Mucosa of descending colon (tissue), 3 donors: ENCODE results near the gene BSG. TPM values are rescaled to one million over a fixed set of nuclear protein-coding genes. Genes with fewer than 3 reads are reported as not detected.

ENCODE experiments used
- ATAC-seq: fragments of 200-7000 bp; cut with Tn5 transposase; one replicate; pipeline ENCODE4 v1.9.1; 2020; ENCODE audit warnings: mild to moderate bottlenecking, moderate library complexity
- DNase-seq, 3 donors: peaks; one replicate each; pipeline ENCODE4 v3.0.0-alpha.2; 2020
- H3K36me3 ChIP-seq: fragments of 200-600 bp; one replicate; pipeline ENCODE4 v1.8.0; 2021; ENCODE audit warnings: low read depth, mild to moderate bottlenecking
- H3K4me1 ChIP-seq: fragments of 200-600 bp; one replicate; pipeline ENCODE4 v1.8.0; 2021; ENCODE audit warnings: low read depth, mild to moderate bottlenecking
- H3K4me3 ChIP-seq: fragments of 200-600 bp; one replicate; pipeline ENCODE4 v1.8.0; 2021; ENCODE audit warnings: mild to moderate bottlenecking
- H3K9me3 ChIP-seq: fragments of 200-600 bp; one replicate; pipeline ENCODE4 v1.8.0; 2021; ENCODE audit warnings: mild to moderate bottlenecking
- CTCF ChIP-seq: fragments of 200-600 bp; IDR thresholded peaks from one replicate; pipeline ENCODE4 v1.8.0; 2022; ENCODE audit warnings: antibody characterized with exemption, mild to moderate bottlenecking
- intact Hi-C, 2 donors: fragments of 100-400 bp; cut with DNase I in 1 of 2; cut with micrococcal nuclease in 1 of 2; formaldehyde crosslinking; loops; one replicate each; pipeline versions ENCODE4 v1.11.0 to v1.11.1; 2022; cut with DNase I, micrococcal nuclease
- total RNA-seq, 3 donors: library from RNA; stranded (reverse); fragmentation: NEBNext Ultra II Directional in 2 of 3; extraction: Animal tissue kit (Norgen Biotek cat#: 25700) in 2 of 3; gene quantifications; one replicate each; pipeline versions ENCODE4 v1.2.1 to v1.2.4, GENCODE V29; 2021 to 2023
- donor health status: DM: no; HTN: no; CAD: no; lungs with moderate emphysema.
- donor health status: DM: no; HTN: no; CAD: no.
- donor health status: DM: no; HTN: yes; CAD: no.

The BSG gene
- total RNA-seq, 3 donors from 2014 or later, result 695 to 1,536 (median 896) TPM

- Histone ChIP-seq H3K4me3 (peak overlapping the region; percentile 63), H3K36me3 (no peaks in the 10 kb centered on the region), H3K9me3 (no peaks in the 10 kb centered on the region), H3K4me1 (peaks cover 16% of the 10 kb centered on the region)
- no peak for TF ChIP-seq CTCF
- DNase-seq (peak; percentile 77 to 79 (median 78)), ATAC-seq (peak; percentile 69)
- intact Hi-C loops, result no loop called here
These were observed 60.2 kb downstream of the BSG start for GRCh38 chr19:632579-633067.

Other genes with a start within 250 kb of the BSG start
- 10 to 100 TPM; 13.4 to 28.3 (median 13.7) TPM for gene MIER2, start 227.8 kb upstream of the BSG start, total RNA-seq
- gene C2CD4C, start 163.4 kb upstream of the BSG start, total RNA-seq, result 1 to 10 TPM in 1 of 3 donors, under 1 TPM in 2; 0.17 to 1.7 (median 0.65) TPM
- gene SHC2, start 111.6 kb upstream of the BSG start, total RNA-seq, result 10 to 100 TPM in 1 of 3 donors, 1 to 10 TPM in 2; 5.3 to 39.3 (median 6.0) TPM
- 1 to 10 TPM; 2.3 to 4.3 (median 4.1) TPM for gene MADCAM1, start 76.1 kb upstream of the BSG start, total RNA-seq
- gene TPGS1, start 65.1 kb upstream of the BSG start, total RNA-seq, result 10 to 100 TPM; 15.5 to 20.6 (median 16.0) TPM
- 10 to 100 TPM; 64.6 to 78.0 (median 71.2) TPM for gene CDC34, start 40.8 kb upstream of the BSG start, total RNA-seq
- 1 to 10 TPM in 2 of 3 donors, under 1 TPM in 1; 0.76 to 1.4 (median 1.4) TPM for gene GZMM, start 28.5 kb upstream of the BSG start, total RNA-seq
- gene HCN2, start 17.3 kb downstream of the BSG start, total RNA-seq, result under 1 TPM; 0.12 to 0.89 (median 0.17) TPM
- 10 to 100 TPM; 48.3 to 61.1 (median 51.1) TPM for gene POLRMT, start 60.9 kb downstream of the BSG start, total RNA-seq
- gene FGF22, start 67.3 kb downstream of the BSG start, total RNA-seq, result under 1 TPM in 2 of 3 donors, not detected in 1; 0.23 to 0.82 TPM
- 10 to 100 TPM; 47.5 to 69.1 (median 62.0) TPM for gene RNF126, start 90.6 kb downstream of the BSG start, total RNA-seq
- gene FSTL3, start 103.8 kb downstream of the BSG start, total RNA-seq, result 10 to 100 TPM in 2 of 3 donors, 1 to 10 TPM in 1; 2.6 to 25.0 (median 12.8) TPM
- not detected for gene PRSS57, start 122.9 kb downstream of the BSG start, total RNA-seq
- gene PALM, start 136.3 kb downstream of the BSG start, total RNA-seq, result 10 to 100 TPM in 2 of 3 donors, 1 to 10 TPM in 1; 8.1 to 58.4 (median 13.0) TPM
- 100 to 1,000 TPM; 184 to 443 (median 361) TPM for gene MISP, start 178.5 kb downstream of the BSG start, total RNA-seq
- gene PTBP1, start 224.9 kb downstream of the BSG start, total RNA-seq, result 100 to 1,000 TPM; 204 to 305 (median 281) TPM
- under 1 TPM in 1 of 3 donors, not detected in 2; 0.19 TPM for gene PLPPR3, start 249.4 kb downstream of the BSG start, total RNA-seq